Uterus (tissue), 2 donors: ENCODE results near the gene PYGB.
A peak's percentile ranks its signal among the peaks of the same experiment; 100 is the strongest.

Source experiments
- CTCF ChIP-seq, 4 experiments: fragments of 200-600 bp in 2 of 4; fragments of 450-650 bp in 2 of 4; sonication (generic) in 2 of 4; IDR thresholded peaks; one replicate each; pipeline ENCODE4 v1.5.1; 2016 to 2019; ENCODE audit warnings: antibody characterized with exemption in 4 of 4, mild to moderate bottlenecking in 2 of 4, moderate library complexity in 1 of 4
- POLR2A ChIP-seq, 2 donors: fragments of 450-650 bp; IDR thresholded peaks; one replicate each; pipeline ENCODE4 v1.6.1; 2016; ENCODE audit warnings: antibody characterized with exemption in 2 of 2, mild to moderate bottlenecking in 1 of 2, moderate library complexity in 1 of 2

- TF ChIP-seq CTCF (IDR thresholded peaks at IDR 0.05): peak; percentile 36 to 62 (median 49)
- no peak for TF ChIP-seq POLR2A (IDR thresholded peaks at IDR 0.05)
Measured at GRCh38 chr20:25310268-25310920, 62.5 kb downstream of the PYGB start.
